SU-DHL-6 (cell line): ENCODE results near the gene FTCD.

Experiments used
- EZH2phosphoT487 ChIP-seq: fragments of 200-600 bp; sonication (generic), shearing (Covaris generic); conservative IDR thresholded peaks from 2 replicates; pipeline ENCODE4 v1.6.1; 2018; ENCODE audit warnings: mild to moderate bottlenecking, antibody characterized with exemption, low read length, moderate library complexity, mixed read lengths
- TF ChIP-seq, protein P1 (sequence below): fragments of 200-600 bp; sonication (generic); IDR thresholded peaks from one replicate; pipeline ENCODE4 v1.5.1; 2017; ENCODE audit warnings: antibody characterized with exemption, mild to moderate bottlenecking, low read length, moderate library complexity; ENCODE audit not compliant: insufficient read depth, poor library complexity, severe bottlenecking

DNA sequence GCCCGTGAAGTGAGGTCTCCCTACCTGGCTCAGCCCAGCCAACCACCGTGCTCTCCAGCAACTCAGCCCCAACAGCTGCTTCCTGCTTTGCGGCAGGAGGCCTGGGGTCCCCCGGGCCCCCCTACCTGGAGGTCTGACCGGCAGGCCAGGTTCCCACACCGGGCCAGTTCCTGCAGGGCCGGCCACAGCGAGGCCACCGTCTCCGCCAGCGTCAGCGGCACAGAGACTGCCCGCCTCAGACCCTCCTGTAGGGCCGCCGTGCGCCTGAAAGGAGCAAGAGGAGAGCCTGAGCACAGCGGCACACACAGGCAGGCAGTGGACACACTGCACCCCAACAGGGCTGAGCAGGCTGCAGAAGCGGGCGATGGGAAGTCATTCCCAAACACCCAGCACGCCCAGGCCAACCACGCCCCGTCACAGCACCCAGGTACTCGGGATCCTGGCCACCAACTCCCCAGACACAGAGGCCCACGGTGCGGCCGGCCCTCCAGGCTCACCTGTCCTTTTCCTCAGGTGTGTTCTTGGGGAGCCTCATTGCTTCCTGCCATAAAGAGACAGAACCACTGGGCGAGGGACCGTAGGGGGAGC is 16.9 kb downstream of the FTCD start:
- TF ChIP-seq, protein P1, sequence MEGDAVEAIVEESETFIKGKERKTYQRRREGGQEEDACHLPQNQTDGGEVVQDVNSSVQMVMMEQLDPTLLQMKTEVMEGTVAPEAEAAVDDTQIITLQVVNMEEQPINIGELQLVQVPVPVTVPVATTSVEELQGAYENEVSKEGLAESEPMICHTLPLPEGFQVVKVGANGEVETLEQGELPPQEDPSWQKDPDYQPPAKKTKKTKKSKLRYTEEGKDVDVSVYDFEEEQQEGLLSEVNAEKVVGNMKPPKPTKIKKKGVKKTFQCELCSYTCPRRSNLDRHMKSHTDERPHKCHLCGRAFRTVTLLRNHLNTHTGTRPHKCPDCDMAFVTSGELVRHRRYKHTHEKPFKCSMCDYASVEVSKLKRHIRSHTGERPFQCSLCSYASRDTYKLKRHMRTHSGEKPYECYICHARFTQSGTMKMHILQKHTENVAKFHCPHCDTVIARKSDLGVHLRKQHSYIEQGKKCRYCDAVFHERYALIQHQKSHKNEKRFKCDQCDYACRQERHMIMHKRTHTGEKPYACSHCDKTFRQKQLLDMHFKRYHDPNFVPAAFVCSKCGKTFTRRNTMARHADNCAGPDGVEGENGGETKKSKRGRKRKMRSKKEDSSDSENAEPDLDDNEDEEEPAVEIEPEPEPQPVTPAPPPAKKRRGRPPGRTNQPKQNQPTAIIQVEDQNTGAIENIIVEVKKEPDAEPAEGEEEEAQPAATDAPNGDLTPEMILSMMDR: no peak
- no peak for TF ChIP-seq EZH2phosphoT487
